ENCODE measurements around the gene FAM20C. TPM values are rescaled to one million over a fixed set of nuclear protein-coding genes. Genes with fewer than 3 reads are reported as not detected.

FAM20C gene
- total RNA-seq, 2 experiments from 2014 or later, result not detected

DNA sequence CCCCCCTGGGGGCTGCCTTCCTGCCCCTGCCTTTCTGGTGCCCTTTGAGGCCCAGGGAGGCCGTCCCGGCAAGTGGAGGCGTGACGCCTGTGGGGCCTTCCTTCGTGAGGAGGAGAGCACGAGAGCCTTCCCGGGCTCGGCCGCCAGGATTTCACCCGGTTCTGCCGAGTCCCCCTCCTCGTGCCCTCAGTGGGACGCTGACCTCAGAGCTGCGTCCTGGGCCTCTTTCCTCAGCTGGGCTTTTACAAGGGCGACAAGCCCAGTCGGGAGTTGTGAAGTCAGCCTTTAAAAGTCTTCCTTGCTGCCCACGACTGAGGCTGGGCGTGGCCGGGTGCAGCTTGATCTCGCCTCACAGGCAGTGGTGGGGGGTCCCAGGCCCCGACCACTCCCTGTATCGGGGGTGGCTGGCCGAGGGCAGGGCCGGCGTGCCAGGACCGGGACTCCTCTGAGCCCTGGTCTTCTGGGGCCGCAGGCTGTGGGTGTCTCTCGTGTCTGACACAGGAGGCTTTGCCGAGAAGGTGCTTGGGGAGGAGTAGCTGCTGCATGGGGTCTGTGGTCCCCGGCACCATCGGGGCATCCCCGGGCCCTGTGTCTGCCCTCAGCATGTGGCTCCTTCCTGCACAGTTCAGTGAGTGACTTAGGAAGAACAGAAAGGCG is 41.8 kb downstream of the FAM20C start:
- intact Hi-C loops (cut with micrococcal nuclease; ENCODE audit: unreplicated experiment), result no loop called here
- Histone ChIP-seq H3K9me3 (ENCODE audit: low read length) (no peaks in the 10 kb centered on the region), H4K20me1 (ENCODE audit: insufficient read depth, low read length) (no peaks in the 10 kb centered on the region), H3K4me2 (ENCODE audit: low read length) (no peak overlapping the region), H3K4me1 (ENCODE audit: insufficient read depth, low read length, poor library complexity, severe bottlenecking) (no peaks in the 10 kb centered on the region), H3K79me2 (ENCODE audit: insufficient read depth, low read depth, low read length) (no peaks in the 10 kb centered on the region), H2AFZ (ENCODE audit: low read length) (no peak overlapping the region), H3K4me3 (ENCODE audit: low read depth, low read length, poor library complexity, severe bottlenecking) (no peak overlapping the region), H3K36me3 (ENCODE audit: insufficient read depth, low read length) (no peaks in the 10 kb centered on the region), H3K27ac (ENCODE audit: low read depth, low read length, poor library complexity, severe bottlenecking) (no peak overlapping the region), H3K9me2 (ENCODE audit: insufficient read depth, low read length) (no peaks in the 10 kb centered on the region)
- CTCF ChIA-PET (ENCODE audit: unreplicated experiment), result no interaction called here
- TF ChIP-seq, protein P1, sequence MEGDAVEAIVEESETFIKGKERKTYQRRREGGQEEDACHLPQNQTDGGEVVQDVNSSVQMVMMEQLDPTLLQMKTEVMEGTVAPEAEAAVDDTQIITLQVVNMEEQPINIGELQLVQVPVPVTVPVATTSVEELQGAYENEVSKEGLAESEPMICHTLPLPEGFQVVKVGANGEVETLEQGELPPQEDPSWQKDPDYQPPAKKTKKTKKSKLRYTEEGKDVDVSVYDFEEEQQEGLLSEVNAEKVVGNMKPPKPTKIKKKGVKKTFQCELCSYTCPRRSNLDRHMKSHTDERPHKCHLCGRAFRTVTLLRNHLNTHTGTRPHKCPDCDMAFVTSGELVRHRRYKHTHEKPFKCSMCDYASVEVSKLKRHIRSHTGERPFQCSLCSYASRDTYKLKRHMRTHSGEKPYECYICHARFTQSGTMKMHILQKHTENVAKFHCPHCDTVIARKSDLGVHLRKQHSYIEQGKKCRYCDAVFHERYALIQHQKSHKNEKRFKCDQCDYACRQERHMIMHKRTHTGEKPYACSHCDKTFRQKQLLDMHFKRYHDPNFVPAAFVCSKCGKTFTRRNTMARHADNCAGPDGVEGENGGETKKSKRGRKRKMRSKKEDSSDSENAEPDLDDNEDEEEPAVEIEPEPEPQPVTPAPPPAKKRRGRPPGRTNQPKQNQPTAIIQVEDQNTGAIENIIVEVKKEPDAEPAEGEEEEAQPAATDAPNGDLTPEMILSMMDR (conservative IDR thresholded peaks at IDR 0.05; ENCODE audit: low read length), result no peak
- TF ChIP-seq EZH2phosphoT487 (IDR thresholded peaks at IDR 0.05; ENCODE audit: borderline replicate concordance, low read depth, low read length), result no peak
- no peak for DNase-seq (ENCODE audit: low spot score)
- BruUV-seq (replicated peaks), result no TSS peak
- POLR2A ChIA-PET, result no interaction called here

DNA sequence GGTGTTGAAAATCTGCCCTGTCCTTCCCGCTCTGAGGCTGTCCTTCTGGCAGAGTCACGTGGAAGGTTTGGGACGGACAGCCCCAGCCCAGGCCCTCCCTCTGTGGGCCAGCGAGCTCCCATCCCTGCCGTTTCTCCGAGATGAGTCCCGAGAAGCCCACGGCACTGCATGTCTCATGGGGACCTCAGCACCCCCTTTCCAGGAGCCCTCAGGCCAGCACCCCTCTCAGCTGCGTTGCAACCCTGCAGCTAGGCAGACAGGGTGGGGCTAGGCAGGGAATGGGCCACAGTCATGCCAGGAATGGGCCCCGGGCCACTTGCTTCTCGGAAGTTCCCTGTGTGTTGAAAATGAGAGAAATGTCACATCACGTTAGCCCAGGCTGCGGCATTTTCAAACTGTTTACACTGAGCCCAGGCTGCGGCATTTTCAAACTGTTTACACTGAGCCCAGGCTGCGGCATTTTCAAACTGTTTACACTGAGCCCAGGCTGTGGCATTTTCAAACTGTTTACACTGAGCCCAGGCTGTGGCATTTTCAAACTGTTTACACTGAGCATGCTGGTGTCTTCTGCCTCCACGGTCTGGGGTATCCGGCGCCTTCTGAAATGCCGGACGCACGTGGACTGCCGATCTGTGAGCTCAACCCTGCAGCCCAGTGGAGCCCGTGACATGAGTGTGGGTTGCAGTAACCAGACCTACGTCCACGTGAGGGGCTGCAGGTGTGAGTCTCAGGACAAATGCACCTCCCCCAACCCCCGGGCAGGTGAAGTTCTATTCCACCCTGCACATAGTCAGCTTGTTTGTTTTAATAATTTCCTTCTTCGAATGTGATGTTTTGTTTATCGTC is 42.6 kb downstream of the FAM20C start:
- no TSS peak for BruUV-seq (replicated peaks)
- H3K4me3 ChIP-seq (ENCODE audit: low read depth, low read length, poor library complexity, severe bottlenecking), result no peak overlapping the region

More for the DNA sequence above, 42.6 kb downstream of the FAM20C start:
- intact Hi-C loops (cut with micrococcal nuclease; ENCODE audit: unreplicated experiment), result no loop called here
- H3K4me2 ChIP-seq (ENCODE audit: low read length), result no peak overlapping the region
- no peak for DNase-seq (ENCODE audit: low spot score)
- no peak overlapping the region for H2AFZ ChIP-seq (ENCODE audit: low read length)
- no peak overlapping the region for H3K27ac ChIP-seq (ENCODE audit: low read depth, low read length, poor library complexity, severe bottlenecking)
- no peaks in the 10 kb centered on the region for H3K36me3 ChIP-seq (ENCODE audit: insufficient read depth, low read length)
- ChIA-PET CTCF (ENCODE audit: unreplicated experiment) (no interaction called here), POLR2A (no interaction called here)
- H3K9me2 ChIP-seq (ENCODE audit: insufficient read depth, low read length), result no peaks in the 10 kb centered on the region
- no peaks in the 10 kb centered on the region for H3K79me2 ChIP-seq (ENCODE audit: insufficient read depth, low read depth, low read length)
- H4K20me1 ChIP-seq (ENCODE audit: insufficient read depth, low read length), result no peaks in the 10 kb centered on the region
- TF ChIP-seq, protein P1 (conservative IDR thresholded peaks at IDR 0.05; ENCODE audit: low read length), result no peak
- no peak for TF ChIP-seq EZH2phosphoT487 (IDR thresholded peaks at IDR 0.05; ENCODE audit: borderline replicate concordance, low read depth, low read length)
- H3K9me3 ChIP-seq (ENCODE audit: low read length), result no peaks in the 10 kb centered on the region
- no peaks in the 10 kb centered on the region for H3K4me1 ChIP-seq (ENCODE audit: insufficient read depth, low read length, poor library complexity, severe bottlenecking)
